ENCODE measurements around the gene BICC1.
"Not testable (repeated sequence)": the region's sequence is repeated elsewhere in the genome, so short reads cannot be mapped to it uniquely, and the experiment has no call there.

BICC1 gene

GRCh38 chr10:58856508-58857240 lies 344.0 kb downstream of the BICC1 start:
- H3K27ac Mint-ChIP-seq: no peak overlapping the region
- no peaks in the 10 kb centered on the region for H3K4me1 Mint-ChIP-seq (ENCODE audit: low read depth)
- no peaks in the 10 kb centered on the region for H3K27me3 Mint-ChIP-seq
- H3K4me3 Mint-ChIP-seq: no peak overlapping the region
- peaks cover 13% of the 10 kb centered on the region for H3K9me3 Mint-ChIP-seq
- no peaks in the 10 kb centered on the region for H3K36me3 Mint-ChIP-seq (ENCODE audit: low read depth)

GRCh38 chr10:58857251-58857805 lies 344.7 kb downstream of the BICC1 start:
- no peak overlapping the region for H3K4me3 Mint-ChIP-seq
- no peaks in the 10 kb centered on the region for H3K27me3 Mint-ChIP-seq
- peaks cover 13% of the 10 kb centered on the region for H3K9me3 Mint-ChIP-seq
- no peak overlapping the region for H3K27ac Mint-ChIP-seq
- no peaks in the 10 kb centered on the region for H3K4me1 Mint-ChIP-seq (ENCODE audit: low read depth)
- H3K36me3 Mint-ChIP-seq (ENCODE audit: low read depth): no peaks in the 10 kb centered on the region

DNA sequence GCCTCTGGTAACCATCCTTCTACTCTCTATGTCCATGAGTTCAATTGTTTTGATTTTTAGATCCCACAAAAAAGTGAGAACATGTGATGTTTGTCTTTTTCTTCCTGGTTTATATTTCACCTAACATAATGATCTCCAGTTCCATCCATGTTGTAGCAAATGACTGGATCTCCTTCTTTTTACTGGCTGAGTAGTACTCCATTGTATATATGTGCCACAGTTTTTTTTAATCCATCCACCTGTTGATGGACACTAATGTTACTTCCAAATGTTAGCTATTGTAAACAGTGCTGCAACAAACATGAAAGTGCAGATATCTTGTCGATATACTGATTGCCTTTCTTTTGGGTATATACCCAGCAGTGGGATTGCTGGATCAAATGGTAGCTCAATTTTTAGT lies 345.5 kb downstream of the BICC1 start:
- not testable (repeated sequence) for H3K4me3 Mint-ChIP-seq; H3K27me3 Mint-ChIP-seq; H3K27ac Mint-ChIP-seq; H3K36me3 Mint-ChIP-seq (ENCODE audit: low read depth); H3K4me1 Mint-ChIP-seq (ENCODE audit: low read depth)
- H3K9me3 Mint-ChIP-seq: peaks cover 13% of the 10 kb centered on the region

DNA sequence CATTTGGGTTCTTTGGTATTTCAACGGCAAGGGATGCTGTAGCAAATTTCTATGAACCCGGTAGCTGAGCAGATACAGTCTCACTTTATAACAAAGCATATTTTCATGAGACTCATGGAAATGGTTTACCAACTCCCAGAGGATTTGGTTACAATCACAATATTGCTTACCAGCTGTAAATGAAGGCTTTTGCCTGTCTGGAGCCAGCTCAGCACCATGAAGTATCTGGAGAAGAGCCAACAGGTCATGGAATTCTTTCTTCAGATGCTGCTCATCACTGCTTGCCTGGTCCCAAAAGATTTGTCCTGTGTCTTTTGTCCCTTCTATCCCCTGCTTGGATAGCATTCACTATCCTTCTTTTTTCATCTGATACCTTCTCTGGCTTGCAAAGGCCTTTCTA lies 346.9 kb downstream of the BICC1 start:
- Mint-ChIP-seq H3K9me3 (peaks cover 13% of the 10 kb centered on the region), H3K36me3 (ENCODE audit: low read depth) (no peaks in the 10 kb centered on the region), H3K4me1 (ENCODE audit: low read depth) (no peaks in the 10 kb centered on the region), H3K27me3 (no peaks in the 10 kb centered on the region), H3K4me3 (no peak overlapping the region), H3K27ac (no peak overlapping the region)

DNA sequence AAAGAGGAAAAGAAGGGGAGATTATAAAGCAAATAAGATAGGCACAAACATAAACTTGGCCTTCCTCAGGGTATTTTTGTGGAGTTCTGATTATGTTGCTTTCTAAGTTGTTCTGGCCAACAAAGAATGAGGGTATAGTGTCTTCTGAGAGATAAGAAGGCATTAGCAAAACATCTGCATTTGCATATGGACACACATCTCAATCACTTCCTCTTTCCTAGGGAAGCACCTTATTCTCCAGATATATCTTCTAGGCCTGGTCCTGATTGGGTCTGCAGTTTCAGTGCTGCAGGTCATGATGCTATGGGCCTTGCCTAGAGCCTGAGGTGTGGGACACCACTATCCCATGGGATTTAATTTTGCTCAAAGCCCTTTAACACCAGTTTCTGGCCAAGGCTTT lies 355.0 kb downstream of the BICC1 start:
- Mint-ChIP-seq H3K27ac (no peak overlapping the region), H3K4me3 (no peak overlapping the region), H3K4me1 (ENCODE audit: low read depth) (no peaks in the 10 kb centered on the region), H3K9me3 (peaks cover 8% of the 10 kb centered on the region), H3K27me3 (peaks cover 5% of the 10 kb centered on the region), H3K36me3 (ENCODE audit: low read depth) (no peaks in the 10 kb centered on the region)

DNA sequence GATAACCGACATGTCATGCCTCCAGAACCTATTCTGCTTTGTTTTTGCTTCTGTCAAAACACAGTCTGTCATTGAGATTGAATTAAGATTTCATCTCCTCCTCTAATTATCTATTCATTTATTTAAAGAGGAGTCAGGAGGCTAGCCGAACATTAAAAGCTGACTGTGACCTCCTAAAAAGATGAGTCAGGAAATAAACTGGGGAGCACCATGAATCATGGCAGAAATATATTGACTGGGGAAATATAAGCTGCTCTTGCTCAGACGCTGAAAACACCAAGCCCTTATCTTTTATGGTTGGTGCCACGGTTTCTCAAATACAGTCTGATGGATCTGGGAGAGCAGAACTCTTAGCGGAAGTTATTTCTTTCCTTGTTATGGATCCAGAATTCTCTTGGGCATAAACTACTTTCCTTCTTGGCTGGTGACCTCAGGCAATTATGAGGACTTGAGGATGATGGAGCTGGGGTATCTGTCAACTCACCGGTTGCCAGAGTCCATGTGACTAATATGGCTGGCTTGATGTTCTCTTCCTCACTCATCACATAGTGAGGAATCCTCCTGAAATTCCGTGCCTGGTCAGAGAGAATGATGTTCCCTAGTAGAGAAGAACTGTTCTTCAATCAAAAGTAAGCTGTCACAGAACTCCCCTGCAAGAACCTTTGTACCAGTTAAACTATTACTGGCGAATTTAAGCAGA lies 356.2 kb downstream of the BICC1 start:
- H3K36me3 Mint-ChIP-seq (ENCODE audit: low read depth): no peaks in the 10 kb centered on the region
- H3K27me3 Mint-ChIP-seq: peaks cover 11% of the 10 kb centered on the region
- H3K4me1 Mint-ChIP-seq (ENCODE audit: low read depth): no peaks in the 10 kb centered on the region
- H3K9me3 Mint-ChIP-seq: peaks cover 8% of the 10 kb centered on the region
- no peak overlapping the region for H3K27ac Mint-ChIP-seq
- no peak overlapping the region for H3K4me3 Mint-ChIP-seq

- no peaks in the 10 kb centered on the region for H3K36me3 Mint-ChIP-seq (ENCODE audit: low read depth)
- peaks cover 11% of the 10 kb centered on the region for H3K27me3 Mint-ChIP-seq
- no peaks in the 10 kb centered on the region for H3K4me1 Mint-ChIP-seq (ENCODE audit: low read depth)
- peaks cover 8% of the 10 kb centered on the region for H3K9me3 Mint-ChIP-seq
- H3K4me3 Mint-ChIP-seq: no peak overlapping the region
- no peak overlapping the region for H3K27ac Mint-ChIP-seq
Measured at GRCh38 chr10:58870070-58870469, 357.4 kb downstream of the BICC1 start.

- no peaks in the 10 kb centered on the region for H3K36me3 Mint-ChIP-seq (ENCODE audit: low read depth)
- no peaks in the 10 kb centered on the region for H3K4me1 Mint-ChIP-seq (ENCODE audit: low read depth)
- peaks cover 11% of the 10 kb centered on the region for H3K27me3 Mint-ChIP-seq
- no peak overlapping the region for H3K27ac Mint-ChIP-seq
- peaks cover 3% of the 10 kb centered on the region for H3K9me3 Mint-ChIP-seq
- H3K4me3 Mint-ChIP-seq: no peak overlapping the region
Measured at GRCh38 chr10:58873161-58873560, 360.5 kb downstream of the BICC1 start.
